ENCODE results near the gene CDKN2B-AS1.

CDKN2B-AS1 gene

DNA sequence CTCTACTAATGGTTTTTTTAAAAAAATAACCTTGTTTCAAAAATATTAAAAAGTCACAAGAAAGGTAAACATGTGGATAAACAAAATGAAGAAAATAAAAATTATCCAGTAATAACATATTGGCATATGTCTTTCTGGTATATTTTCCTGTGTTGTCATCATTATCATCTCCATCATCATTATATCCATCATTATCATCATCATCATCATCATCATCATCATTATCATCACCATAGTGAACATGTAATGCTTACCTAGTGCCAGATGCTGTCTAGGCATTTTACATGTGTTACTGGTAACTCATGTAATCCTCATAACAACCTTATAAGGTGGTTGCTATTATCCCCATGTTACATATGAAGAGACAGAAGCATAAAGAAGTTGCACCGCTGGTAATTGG lies 126.0 kb downstream of the CDKN2B-AS1 start:
- DNase-seq, result no peak

DNA sequence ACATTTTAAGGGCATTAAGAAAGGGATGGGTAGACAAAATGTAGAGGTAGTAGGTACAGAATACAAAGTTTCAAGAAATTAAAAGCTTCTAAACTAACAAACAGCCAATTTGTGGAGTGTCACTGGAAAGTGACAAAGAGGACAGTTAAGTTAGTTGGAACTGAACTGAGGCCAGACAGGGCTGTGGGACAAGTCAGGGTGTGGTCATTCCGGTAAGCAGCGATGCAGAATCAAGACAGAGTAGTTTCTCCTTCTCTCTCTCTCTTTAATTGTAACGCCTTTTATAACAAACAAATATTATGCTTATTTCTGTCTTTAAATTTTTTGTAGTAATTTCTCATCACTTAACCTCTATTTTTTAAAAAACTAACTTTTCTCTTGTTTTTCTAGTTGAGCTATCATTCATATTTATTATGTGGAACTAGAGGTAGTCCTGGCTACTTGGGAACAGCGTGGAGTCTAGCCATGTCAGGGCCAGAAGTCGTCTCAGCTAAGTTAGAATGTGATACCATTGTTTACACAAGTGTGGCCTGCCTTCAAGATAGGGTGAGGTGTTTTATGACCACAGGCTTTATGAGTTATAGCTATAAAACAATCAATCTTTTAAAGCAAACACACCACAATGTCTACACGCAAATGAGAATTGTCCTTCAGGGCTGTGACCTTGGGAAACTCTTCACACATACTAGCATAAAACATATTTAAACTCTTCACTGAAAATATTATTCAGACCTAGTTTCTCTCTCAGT lies 129.8 kb downstream of the CDKN2B-AS1 start:
- DNase-seq, result no peak

DNA sequence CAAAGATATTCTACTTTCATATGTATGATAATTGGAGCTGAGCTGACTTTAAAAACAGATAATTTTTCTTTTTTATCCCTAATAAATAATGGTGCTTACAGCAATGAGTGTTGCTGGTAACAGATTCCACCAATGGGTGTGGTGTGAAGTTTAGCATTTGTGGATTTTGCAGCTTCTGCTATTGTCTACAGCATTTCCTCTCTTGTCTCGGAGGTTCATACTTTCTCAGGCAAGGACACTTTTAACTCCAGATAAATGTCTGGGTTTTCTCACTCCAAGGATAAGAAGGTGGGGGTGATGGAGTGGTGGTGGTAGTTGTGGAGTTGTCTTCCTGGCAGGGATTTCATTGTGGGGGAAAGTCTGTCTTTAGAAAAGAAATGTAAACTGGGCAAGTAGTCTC lies 134.5 kb downstream of the CDKN2B-AS1 start:
- no peak for DNase-seq

DNA sequence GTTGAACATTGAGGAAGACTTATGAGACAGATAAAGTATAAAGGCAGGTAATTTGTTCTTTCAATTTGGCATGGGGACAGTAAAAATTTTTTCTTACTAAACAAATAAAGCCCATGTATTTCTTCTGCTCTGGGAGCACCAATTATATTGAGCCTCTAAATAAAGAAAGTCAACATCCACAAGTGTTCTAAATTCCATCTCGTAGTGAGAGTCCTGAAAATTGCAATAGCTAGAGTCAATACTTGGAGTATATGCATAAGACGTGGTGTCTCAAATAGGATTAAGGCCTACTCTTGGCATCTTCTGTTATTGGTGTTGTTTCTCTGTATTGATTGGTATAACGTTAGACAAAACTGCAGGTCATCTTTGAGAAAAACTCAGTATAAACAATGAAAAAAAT lies 135.0 kb downstream of the CDKN2B-AS1 start:
- DNase-seq, result no peak

DNA sequence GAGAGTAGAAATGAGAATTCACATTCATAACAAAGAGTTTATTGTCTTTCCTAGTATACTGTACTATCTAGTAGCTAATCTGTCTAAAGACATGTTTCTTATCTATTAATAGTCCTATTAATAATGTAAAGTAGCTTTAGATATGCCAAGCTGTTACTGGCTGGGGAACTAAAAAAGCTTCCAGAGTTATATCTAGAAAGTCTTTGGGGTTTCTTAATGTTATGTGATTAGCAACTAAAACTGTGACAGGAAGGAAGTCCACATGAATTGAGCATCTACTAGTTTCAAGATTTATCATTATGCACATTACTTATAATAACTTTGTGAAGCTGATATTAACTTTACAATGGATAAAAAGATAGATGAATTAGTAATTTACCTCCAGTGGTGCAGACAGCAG lies 137.2 kb downstream of the CDKN2B-AS1 start:
- DNase-seq, result no peak

DNA sequence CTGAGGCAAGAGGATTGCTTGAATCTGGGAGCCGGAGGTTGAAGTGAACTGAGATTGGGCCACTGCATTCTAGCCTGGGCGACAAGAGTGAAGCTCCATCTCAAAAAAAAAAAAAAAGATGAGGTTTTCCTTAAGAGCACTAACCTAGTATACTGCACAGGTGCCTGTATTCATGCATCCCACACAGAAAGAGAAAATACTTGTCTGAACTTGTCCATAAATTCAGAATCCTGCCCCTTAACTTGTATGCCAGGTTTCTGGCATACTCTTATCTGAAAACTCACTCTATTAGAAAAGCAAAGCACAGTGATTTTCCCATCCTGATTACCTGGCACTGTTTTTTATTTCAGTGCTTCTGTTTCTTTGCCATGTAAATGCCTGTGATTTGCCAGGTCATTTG lies 139.8 kb downstream of the CDKN2B-AS1 start:
- no peak for DNase-seq

DNA sequence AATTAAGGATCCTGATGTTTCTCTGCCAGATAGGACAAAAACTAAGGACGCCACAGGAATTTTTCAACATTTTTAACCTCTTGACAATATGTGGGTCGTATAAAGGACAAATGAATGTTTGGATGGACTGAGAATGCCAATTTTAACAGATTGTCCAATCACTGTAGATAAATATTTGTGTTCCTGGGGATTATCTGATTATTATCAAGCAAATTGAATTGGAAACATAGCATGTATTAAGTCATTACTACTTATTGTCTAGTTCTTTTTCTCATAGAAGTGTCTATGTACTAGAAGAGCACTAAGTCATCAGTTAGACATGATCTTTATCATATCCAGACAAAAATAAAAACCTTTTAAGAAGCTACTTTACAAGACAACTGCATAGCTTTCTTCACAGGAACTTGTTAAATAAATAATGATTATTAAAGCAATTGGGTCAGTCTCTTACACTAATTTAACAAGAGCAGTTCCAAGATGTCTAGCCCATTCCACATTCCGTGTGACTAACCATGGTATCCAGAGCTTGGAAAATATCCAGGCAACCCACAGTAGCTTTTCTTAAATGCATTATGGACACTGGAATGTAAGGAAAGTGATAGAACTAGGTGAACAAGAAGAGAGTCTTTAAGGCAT lies 142.0 kb downstream of the CDKN2B-AS1 start:
- DNase-seq, result no peak

DNA sequence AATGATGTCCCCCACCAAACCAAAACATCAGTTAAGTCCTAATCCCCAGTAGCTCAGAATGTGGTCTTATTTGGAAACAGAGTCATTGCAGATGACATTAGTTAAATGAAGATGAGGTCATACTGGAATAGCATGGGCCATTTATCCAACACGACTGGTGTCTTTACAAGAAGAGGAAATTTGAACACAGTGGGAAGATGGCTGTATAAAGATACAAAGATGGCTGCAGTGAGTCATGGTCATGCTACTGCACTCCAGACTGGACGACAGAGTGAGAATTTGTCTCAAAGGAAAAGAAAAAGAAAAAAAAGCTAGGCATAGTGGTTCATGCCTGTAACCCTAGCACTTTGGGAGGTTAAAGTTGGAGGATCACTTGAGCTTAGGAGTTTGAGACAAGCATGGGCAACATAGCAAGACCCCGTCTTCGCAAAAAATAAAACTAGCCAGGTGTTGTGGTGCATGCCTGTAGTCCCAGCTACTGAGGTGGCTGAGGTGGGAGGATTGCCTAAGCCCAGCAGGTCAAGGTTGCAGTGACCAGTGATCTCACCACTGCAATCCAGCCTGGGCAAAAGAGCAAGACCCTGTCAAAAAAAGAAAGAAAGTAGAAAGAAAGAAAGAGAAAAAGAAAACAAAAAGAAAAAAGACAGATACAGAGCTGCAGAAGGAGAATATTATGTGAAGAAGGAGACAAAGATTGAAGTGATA lies 144.5 kb downstream of the CDKN2B-AS1 start:
- DNase-seq, result no peak

DNA sequence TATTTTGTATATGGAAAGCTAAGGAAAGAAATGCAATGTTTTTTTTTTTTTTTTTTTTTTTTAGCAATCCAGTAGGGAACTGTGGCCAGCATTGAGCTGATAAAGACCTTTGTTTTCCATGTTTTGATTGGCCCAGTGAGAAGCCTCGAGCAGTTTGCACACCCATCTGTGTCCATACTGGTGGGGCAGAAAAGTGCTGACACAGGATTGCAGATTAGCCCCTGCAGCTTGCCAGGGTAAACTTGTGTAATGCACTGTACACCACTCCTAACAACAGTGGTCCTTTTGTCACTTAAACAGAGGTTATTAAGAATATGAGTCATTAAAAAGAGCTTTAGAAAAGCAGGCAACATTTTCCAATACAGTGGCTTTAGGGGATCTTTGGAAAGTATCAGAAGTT lies 147.3 kb downstream of the CDKN2B-AS1 start:
- DNase-seq, result no peak

DNA sequence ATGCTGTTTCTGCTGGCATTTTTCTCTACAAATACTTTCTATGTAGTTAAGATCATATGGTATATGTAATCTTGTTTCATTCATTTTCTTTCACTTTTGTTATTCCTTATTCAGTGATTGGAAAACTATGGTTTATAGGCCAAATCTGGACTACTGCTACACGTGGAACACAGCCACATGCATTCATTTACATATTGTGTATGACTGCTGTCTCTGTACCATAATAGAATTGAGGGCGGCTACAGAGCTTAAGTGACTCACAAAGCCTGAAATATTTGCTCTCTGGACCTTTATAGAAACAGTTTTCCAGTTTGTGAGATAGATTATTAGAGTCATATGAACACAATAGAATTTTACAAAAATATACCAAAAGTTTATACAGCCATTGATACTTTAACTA lies 148.1 kb downstream of the CDKN2B-AS1 start:
- DNase-seq, result no peak

DNA sequence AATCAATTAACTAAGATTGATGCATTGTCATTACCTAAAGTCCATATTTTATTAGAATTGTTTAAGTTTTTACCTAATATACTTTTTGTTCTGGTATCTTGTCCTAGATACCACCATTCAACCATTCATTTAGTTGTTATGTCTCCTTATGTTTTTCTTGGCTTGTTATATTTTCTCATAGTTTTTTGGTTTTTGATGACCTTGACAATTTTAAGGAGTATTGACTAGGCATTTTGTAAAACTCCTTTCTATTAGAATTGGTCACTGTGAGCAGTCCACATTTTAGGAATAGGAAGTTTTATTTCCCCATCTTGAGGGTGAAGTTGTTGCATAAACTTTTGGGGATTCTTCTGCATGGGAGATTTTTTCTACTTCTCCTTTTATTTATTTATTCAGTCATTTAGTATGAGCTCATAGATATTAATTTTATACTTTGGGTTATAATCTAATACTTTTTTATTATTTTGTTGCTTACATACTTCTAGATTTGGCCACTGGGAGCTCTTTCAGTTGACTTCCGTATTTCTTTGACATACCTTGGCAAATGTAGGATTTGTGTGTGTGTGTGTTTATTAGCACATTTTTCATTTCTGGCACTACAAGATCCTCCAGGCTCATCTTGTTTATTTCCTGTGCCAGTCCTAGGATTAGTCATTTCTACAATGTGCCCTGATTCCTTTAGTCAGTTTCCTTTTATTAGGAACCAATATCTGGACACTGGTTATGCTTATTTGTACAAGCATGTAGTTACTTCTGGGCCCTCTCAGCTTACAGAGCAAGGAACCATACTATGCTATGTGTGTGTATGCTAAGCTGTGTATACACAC lies 149.4 kb downstream of the CDKN2B-AS1 start:
- no peak for DNase-seq

DNA sequence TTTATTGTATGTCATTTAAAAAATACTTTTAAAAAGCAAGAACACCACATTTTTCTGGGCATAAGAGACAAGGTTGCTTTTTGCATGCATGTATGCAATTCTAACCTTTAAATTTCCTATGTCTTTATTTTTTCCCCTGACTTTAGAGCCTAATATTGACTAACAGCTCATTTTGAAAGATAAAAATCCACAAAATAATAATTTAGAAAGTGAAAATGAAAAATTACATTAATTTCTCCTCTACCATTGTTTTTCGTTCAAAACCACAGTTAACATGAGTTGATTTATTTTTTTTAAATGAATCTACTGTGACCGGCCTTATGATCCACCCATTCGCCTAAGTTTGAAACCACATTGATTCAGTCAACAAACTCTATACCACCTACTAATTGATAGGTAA lies 152.0 kb downstream of the CDKN2B-AS1 start:
- DNase-seq, result no peak

DNA sequence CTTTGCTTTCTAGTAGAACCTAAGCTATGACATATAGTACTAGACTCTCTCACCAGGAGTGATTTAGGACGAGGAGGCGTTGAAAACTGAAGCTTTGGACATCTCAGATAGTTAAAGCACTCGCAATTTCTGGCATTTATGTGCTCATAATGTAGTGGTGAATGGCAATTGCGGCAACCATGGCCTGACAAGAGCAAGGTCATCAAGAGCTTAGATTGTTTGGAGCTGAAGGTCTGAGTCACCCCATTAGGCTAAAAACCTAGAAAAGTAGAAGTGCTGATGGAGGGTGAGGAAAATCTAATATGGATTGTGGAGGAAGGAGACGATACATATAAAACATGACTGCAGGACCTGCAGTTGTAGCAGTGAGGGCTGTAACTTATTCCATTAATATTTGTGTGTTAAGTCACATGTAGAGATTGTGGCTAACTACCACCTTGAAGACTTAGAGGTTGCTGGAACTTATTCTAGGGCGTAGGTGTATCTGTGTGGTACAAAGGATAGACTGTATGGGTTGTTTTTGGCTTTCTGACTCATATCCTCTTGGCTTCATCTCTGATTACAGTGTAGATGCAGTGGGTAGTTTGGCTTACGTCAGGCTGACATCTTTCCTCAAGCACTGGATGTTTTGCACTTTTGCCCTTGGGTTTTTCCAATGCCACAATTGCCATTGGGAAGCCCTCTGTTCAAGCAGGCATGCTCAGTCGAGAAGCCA lies 153.4 kb downstream of the CDKN2B-AS1 start:
- DNase-seq, result no peak

DNA sequence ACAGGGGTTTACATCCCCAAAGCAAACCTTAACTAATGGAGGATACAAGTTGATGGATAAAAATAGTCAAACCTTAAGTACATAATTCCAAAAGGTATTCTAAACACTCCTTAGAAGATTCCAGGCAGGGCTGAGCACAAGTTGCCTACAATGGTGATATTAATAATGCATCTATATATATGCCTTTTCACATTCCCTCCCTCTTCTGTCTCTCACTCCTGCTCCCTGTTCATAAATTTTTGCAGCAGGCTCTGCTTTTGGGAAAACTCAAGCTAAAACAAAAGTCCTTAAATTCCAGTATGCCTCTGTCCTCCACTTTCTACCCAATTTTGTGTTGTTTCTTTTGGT lies 153.9 kb downstream of the CDKN2B-AS1 start:
- DNase-seq, result no peak

DNA sequence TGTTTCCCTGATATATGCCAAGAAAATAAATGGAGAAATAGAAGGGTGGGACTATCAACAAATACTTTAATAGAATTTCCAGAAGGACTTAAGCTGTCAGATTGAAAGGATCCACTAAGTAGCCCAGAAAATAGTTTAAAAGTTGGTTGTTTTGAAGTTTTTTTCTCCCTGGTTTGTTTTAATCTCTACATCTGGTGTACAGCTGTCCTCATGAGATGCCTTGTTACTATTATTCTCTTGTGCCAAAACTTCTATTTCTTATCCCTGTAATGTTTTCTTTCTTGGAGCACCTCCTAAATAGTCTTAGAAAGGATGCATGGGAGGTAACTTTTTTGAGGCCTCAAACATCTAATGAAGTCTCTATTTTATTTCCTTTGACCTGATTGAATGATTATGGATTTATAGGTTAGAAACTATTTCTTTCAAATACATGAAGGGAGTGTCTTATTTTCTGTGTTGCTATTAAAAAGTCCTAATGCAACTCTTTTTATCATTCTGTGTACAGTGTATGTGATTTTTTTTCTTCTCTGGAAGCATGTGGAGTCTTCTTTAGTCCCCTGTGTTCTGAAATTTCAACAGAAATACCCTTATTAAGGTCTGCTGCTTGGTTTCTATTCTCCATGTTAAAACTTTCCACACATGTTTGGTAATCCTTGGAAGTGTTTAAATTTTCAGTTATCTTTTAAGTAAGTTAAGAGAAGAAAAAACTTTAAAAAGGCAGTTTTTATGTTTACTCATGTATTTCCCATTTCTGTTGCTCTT lies 154.5 kb downstream of the CDKN2B-AS1 start:
- no peak for DNase-seq

DNA sequence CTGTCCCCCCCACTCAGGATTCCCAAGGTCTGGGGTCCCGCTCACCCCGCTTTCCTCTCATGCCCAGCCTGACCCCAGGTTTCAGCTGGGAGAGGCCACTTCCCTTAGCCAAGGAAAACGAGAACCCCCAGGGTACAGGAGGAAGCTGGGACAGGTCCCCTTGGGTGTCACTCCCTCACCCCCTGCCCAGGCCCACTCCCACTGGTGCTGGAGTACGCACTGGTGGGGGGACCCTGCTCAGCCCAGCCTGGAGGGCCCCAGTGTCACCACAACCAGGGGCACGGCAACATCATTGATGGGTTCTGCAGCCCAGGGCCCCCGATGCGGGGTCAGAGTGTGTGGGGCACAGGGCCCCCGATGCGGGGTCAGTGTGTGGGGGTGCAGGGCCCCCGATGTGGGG lies 159.5 kb downstream of the CDKN2B-AS1 start:
- no peak for DNase-seq

DNA sequence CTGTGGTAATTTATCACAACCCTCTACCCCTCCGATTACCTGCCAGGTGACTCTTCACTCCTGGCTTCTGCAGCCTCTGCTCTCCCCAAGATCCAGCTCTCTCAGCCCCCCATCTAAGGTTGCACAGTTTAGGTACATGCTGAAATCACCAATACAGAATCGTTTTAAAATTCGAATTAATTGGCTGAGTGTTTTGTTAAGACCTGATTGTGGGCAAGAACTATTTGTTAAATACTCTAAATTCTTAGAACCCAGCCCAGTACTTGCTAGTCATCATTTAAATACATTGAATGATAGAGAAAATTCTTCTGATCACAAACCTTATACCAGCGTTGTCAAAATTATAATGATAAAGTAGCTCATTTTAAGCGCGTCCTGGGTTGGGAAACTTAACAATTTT lies 162.0 kb downstream of the CDKN2B-AS1 start:
- no peak for DNase-seq

DNA sequence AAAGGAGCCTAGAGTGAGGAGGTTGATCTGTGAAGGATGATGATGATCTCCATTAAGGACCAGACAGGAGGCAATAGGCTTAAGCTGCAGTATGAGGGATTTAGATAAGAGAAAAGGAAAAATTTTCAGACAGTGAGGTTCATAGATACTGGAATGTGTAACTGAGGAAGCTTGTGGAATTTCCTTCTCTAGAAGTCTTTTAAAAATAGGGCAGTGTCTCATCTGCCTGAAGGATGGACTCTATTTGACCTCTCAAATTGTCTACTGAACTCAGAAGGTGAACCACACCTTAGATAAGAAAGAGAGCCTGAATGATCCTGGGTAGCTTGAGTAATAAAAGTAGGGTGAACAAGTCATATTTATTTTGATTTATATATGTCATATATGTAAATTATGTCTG lies 162.7 kb downstream of the CDKN2B-AS1 start:
- DNase-seq, result no peak

DNA sequence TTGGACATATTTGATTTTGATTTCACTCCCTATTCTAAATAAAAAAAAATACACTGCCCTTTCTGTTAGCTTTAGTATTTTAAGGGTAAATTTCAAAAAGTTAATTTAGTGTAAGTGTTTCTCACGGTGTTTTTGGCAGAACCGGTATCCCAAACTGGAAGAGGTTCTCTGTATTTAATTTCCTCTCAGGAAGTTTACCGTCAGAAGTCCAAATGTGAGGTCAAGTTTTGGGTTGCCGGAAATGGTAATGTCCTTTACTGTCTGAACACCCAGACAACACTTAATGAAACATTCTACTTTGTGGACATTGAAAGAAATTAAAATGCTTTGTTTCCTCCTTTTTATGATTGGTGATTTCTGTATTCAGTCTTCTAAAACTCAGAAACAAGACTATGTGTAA lies 163.2 kb downstream of the CDKN2B-AS1 start:
- no peak for DNase-seq

DNA sequence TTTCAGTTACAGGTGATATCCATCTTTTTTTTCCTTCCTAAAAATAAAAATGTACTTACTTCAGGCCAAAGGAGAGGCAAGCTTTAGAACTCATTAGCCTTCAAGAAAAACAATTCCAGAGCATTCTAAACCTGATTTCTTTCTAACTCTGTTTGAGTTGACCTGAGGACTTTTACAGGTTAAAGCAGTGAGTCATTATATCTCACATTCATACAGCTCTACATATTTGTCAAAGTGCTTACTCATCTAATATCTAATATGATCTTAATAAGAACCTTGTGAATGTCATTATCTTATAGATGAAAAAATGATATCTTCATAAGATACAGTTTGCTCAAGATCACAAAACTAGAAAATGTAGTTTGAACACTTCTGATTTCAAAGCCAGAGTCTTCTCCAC lies 163.7 kb downstream of the CDKN2B-AS1 start:
- no peak for DNase-seq

DNA sequence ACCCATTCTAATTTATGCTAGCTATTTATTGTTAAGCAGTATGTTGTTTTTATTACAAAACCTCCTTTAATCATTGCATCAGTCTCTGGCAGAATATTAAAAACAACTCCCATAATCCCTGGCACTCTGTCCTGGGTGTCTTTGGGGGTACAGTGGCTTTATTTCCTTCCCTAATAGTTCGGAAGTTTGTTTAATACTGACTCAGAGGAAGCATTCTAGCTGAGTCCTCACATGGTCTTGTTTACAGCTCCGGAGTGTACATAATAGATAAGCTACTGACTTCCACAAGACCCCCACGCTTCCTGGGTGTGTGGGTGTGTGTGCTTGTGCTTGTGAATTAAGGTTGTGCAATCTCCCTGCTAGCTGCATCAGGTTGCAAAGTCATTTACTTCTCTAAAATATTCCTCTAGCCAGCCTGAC lies 164.3 kb downstream of the CDKN2B-AS1 start:
- DNase-seq, result no peak

DNA sequence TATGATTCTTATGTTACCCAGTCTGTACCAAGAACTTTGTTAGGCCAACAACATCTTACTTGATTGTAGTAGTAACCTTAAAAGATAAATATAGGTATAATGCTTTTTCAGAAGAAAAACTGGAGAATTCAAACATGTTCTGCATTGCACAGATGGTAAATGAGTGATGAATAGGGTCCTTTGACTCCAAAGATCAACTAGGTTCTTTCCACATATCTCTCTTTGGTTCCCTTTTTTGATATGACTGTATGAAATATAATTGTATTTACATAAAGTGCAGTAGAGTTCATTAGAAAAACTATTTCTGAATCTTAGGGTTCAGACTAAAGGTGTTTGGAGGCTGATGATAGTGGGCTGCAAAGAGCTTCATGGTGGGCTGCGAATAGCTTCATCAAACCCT lies 165.0 kb downstream of the CDKN2B-AS1 start:
- no peak for DNase-seq

All from NCI-H1105 treated with DMSO at 0.1 percent for 48 hours (cell line).